ENCODE results near the gene EIF3B.
"Not testable (repeated sequence)": the region's sequence is repeated elsewhere in the genome, so short reads cannot be mapped to it uniquely, and the experiment has no call there.

Gene EIF3B

GRCh38 chr7:2399848-2400587, 45.4 kb downstream of the EIF3B start:
- no peak for DNase-seq (ENCODE audit: low spot score)

GRCh38 chr7:2402687-2403013, 48.0 kb downstream of the EIF3B start:
- no peak for DNase-seq (ENCODE audit: low spot score)

GRCh38 chr7:2403014-2403717, 48.5 kb downstream of the EIF3B start, which contains the start of gene CHST12:
Gene CHST12, plus strand, starts transcription at chr7:2403611. Its CDS starts 29,029 bp downstream, at chr7:2432640.
- peak; percentile 96 for DNase-seq (ENCODE audit: low spot score)

- DNase-seq (ENCODE audit: low spot score): no peak
Measured at GRCh38 chr7:2403718-2404648, 49.4 kb downstream of the EIF3B start.

- DNase-seq (ENCODE audit: low spot score): no peak
Measured at GRCh38 chr7:2404714-2405119, 50.1 kb downstream of the EIF3B start.

GRCh38 chr7:2405201-2405600, 50.6 kb downstream of the EIF3B start:
- no peak for DNase-seq (ENCODE audit: low spot score)

GRCh38 chr7:2405601-2406345, 51.1 kb downstream of the EIF3B start:
- peak; percentile 54 for DNase-seq (ENCODE audit: low spot score)

- no peak for DNase-seq (ENCODE audit: low spot score)
Measured at GRCh38 chr7:2409745-2410414, 55.3 kb downstream of the EIF3B start.

- no peak for DNase-seq (ENCODE audit: low spot score)
Measured at GRCh38 chr7:2411049-2411448, 56.4 kb downstream of the EIF3B start.

- no peak for DNase-seq (ENCODE audit: low spot score)
Measured at GRCh38 chr7:2411815-2412586, 57.4 kb downstream of the EIF3B start.

GRCh38 chr7:2412587-2413201, 58.1 kb downstream of the EIF3B start:
- no peak for DNase-seq (ENCODE audit: low spot score)

GRCh38 chr7:2416063-2416462, 61.4 kb downstream of the EIF3B start:
- DNase-seq (ENCODE audit: low spot score): no peak

- DNase-seq (ENCODE audit: low spot score): no peak
Measured at GRCh38 chr7:2416650-2417049, 62.0 kb downstream of the EIF3B start.

GRCh38 chr7:2417178-2417577, 62.6 kb downstream of the EIF3B start:
- not testable (repeated sequence) for DNase-seq (ENCODE audit: low spot score)

GRCh38 chr7:2417981-2418481, 63.4 kb downstream of the EIF3B start:
- DNase-seq (ENCODE audit: low spot score): peak; percentile 41

- no peak for DNase-seq (ENCODE audit: low spot score)
Measured at GRCh38 chr7:2420216-2420933, 65.7 kb downstream of the EIF3B start.

GRCh38 chr7:2421943-2422310, 67.3 kb downstream of the EIF3B start:
- no peak for DNase-seq (ENCODE audit: low spot score)

- no peak for DNase-seq (ENCODE audit: low spot score)
Measured at GRCh38 chr7:2425749-2426148, 71.1 kb downstream of the EIF3B start.
